GM12878 (cell line): ENCODE data around the gene NEMP2.

ENCODE experiments used
- BCL11A ChIP-seq: IDR thresholded peaks from 2 replicates; pipeline ENCODE4 v1.6.1; 2011; ENCODE audit warnings: low read depth, low read length
- CTCF ChIP-seq, 3 experiments: IDR thresholded peaks in 2 of 3; conservative IDR thresholded peaks in 1 of 3; 2 replicates each; pipeline ENCODE4 v1.5.1; 2011; ENCODE audit warnings: low read depth in 3 of 3, low read length in 3 of 3, mild to moderate bottlenecking in 3 of 3, control low read depth in 2 of 3, moderate library complexity in 2 of 3, inconsistent platforms in 1 of 3, mixed read lengths in 1 of 3; ENCODE audit not compliant: control insufficient read depth in 2 of 3, insufficient read depth in 1 of 3; ENCODE audit errors: extremely low read depth in 1 of 3
- CUX1 ChIP-seq: IDR thresholded peaks from 2 replicates; pipeline ENCODE4 v1.6.1; 2012; ENCODE audit warnings: improper control_type of control experiment, low read depth, low read length; ENCODE audit not compliant: insufficient replicate concordance
- EZH2 ChIP-seq: IDR thresholded peaks from 2 replicates; pipeline ENCODE4 v1.6.1; 2012; ENCODE audit warnings: low read depth, mild to moderate bottlenecking, control low read depth, inconsistent platforms, low read length, borderline replicate concordance; ENCODE audit not compliant: control insufficient read depth
- HCFC1 ChIP-seq: fragments of 150-350 bp; IDR thresholded peaks from 2 replicates; pipeline ENCODE4 v1.6.1; 2014; ENCODE audit warnings: low read length
- HDAC2 ChIP-seq: fragments of 200-600 bp; sonication (generic); IDR thresholded peaks from 2 replicates; pipeline ENCODE4 v1.6.1; 2017
- HDAC6 ChIP-seq: fragments of 200-600 bp; sonication (generic); IDR thresholded peaks from one replicate; pipeline ENCODE4 v1.8.0; 2017; ENCODE audit warnings: antibody characterized with exemption; ENCODE audit not compliant: unreplicated experiment
- NFYB ChIP-seq: IDR thresholded peaks from 2 replicates; pipeline ENCODE4 v1.6.1; 2011; ENCODE audit warnings: low read depth, mild to moderate bottlenecking, low read length, improper control_type of control experiment, moderate library complexity; ENCODE audit not compliant: insufficient read depth
- PAX8 ChIP-seq: fragments of 450-650 bp; IDR thresholded peaks from 2 replicates; pipeline ENCODE4 v1.6.1; 2017; ENCODE audit warnings: mild to moderate bottlenecking, moderate library complexity
- RELA ChIP-seq: fragments of 450-650 bp; IDR thresholded peaks from 2 replicates; pipeline ENCODE4 v1.8.0; 2014; ENCODE audit warnings: borderline replicate concordance; ENCODE audit not compliant: partially characterized antibody
- TAF1 ChIP-seq: IDR thresholded peaks from 2 replicates; pipeline ENCODE4 v1.6.1; 2011; ENCODE audit warnings: mild to moderate bottlenecking, low read depth, low read length, borderline replicate concordance
- YBX1 ChIP-seq: fragments of 450-650 bp; IDR thresholded peaks from 2 replicates; pipeline ENCODE4 v1.6.1; 2016; ENCODE audit warnings: antibody characterized with exemption
- ZBTB33 ChIP-seq: fragments of 450-650 bp; IDR thresholded peaks from 2 replicates; pipeline ENCODE4 v1.6.1; 2017; ENCODE audit warnings: mild to moderate bottlenecking

GRCh38 chr2:190582019-190582418 is 47.5 kb upstream of the NEMP2 start:
- no peak for TF ChIP-seq ZBTB33
- TF ChIP-seq CUX1: no peak
- TF ChIP-seq YBX1: no peak
- no peak for TF ChIP-seq RELA
- TF ChIP-seq BCL11A: no peak
- TF ChIP-seq HDAC2: no peak
- TF ChIP-seq PAX8: no peak
- TF ChIP-seq HDAC6: no peak
- TF ChIP-seq NFYB: no peak
- no peak for TF ChIP-seq EZH2
- TF ChIP-seq TAF1: no peak
- TF ChIP-seq HCFC1: no peak
- no peak for TF ChIP-seq CTCF (IDR thresholded peaks at IDR 0.05 in 2 of 3, conservative IDR thresholded peaks at IDR 0.05 in 1 of 3; ENCODE audit: control insufficient read depth in 2 of 3, extremely low read depth in 1 of 3, insufficient read depth in 1 of 3, low read depth in 3 of 3, low read length in 3 of 3)
